HG03520 (cell line): ENCODE results near the gene ARHGDIG.

Source experiments
- ATAC-seq: cut with Tn5 transposase; IDR thresholded peaks from one replicate; pipeline ENCODE4 v1.9.1; 2021; ENCODE audit warnings: mild to moderate bottlenecking, moderate library complexity; ENCODE audit not compliant: unreplicated experiment

The ARHGDIG gene

GRCh38 chr16:293043-293775 is 12.8 kb downstream of the ARHGDIG start:
- no peak for ATAC-seq

- no peak for ATAC-seq
Observed at GRCh38 chr16:296276-296675, 15.9 kb downstream of the ARHGDIG start.

- ATAC-seq, result no peak
Observed at GRCh38 chr16:296806-297510, 16.6 kb downstream of the ARHGDIG start.

- no peak for ATAC-seq
Observed at GRCh38 chr16:297832-298231, 17.4 kb downstream of the ARHGDIG start.

GRCh38 chr16:301235-301634 is 20.8 kb downstream of the ARHGDIG start:
- no peak for ATAC-seq

GRCh38 chr16:301950-302349 is 21.6 kb downstream of the ARHGDIG start:
- no peak for ATAC-seq

- ATAC-seq, result no peak
Observed at GRCh38 chr16:303760-304505, 23.5 kb downstream of the ARHGDIG start.

- no peak for ATAC-seq
Observed at GRCh38 chr16:305916-306626, 25.7 kb downstream of the ARHGDIG start.

- no peak for ATAC-seq
Observed at GRCh38 chr16:306911-307370, 26.6 kb downstream of the ARHGDIG start.

GRCh38 chr16:307691-308312 is 27.4 kb downstream of the ARHGDIG start:
- no peak for ATAC-seq

- ATAC-seq, result no peak
Observed at GRCh38 chr16:309476-309875, 29.1 kb downstream of the ARHGDIG start.

GRCh38 chr16:311725-312124 is 31.3 kb downstream of the ARHGDIG start:
- ATAC-seq, result no peak

- ATAC-seq, result no peak
Observed at GRCh38 chr16:314351-314750, 34.0 kb downstream of the ARHGDIG start.

GRCh38 chr16:314795-315299 is 34.5 kb downstream of the ARHGDIG start:
- ATAC-seq, result no peak

- ATAC-seq, result no peak
Observed at GRCh38 chr16:316741-317464, 36.5 kb downstream of the ARHGDIG start.

GRCh38 chr16:317583-317982 is 37.2 kb downstream of the ARHGDIG start:
- ATAC-seq, result no peak

GRCh38 chr16:318628-319027 is 38.2 kb downstream of the ARHGDIG start:
- ATAC-seq, result no peak

GRCh38 chr16:320206-320605 is 39.8 kb downstream of the ARHGDIG start:
- no peak for ATAC-seq

- ATAC-seq, result no peak
Observed at GRCh38 chr16:321532-321931, 41.1 kb downstream of the ARHGDIG start.
